HEK293 (cell line): Measurements from ENCODE around the gene UTP14A.

ENCODE experiments used
- CTCF ChIA-PET: fragments of 350-600 bp; formaldehyde crosslinking; extraction: SDS; loops from one replicate; lab custom pipeline; 2021; ENCODE audit warnings: antibody characterized with exemption; lab: Yijun Ruan, JAX
- POLR2A ChIA-PET: fragments of 300-600 bp; formaldehyde crosslinking; extraction: SDS; loops from one replicate; lab custom pipeline; 2020; ENCODE audit warnings: antibody characterized with exemption, inconsistent platforms; lab: Yijun Ruan, JAX
- H3K27ac ChIP-seq: fragments of 200-500 bp; sonication (Bioruptor generic); 2 replicates; pipeline ENCODE4 v1.5.1; 2014; ENCODE audit warnings: low read depth, low read length, control low read depth, inconsistent platforms; ENCODE audit errors: extremely low read depth
- H3K36me3 ChIP-seq, 2 experiments: fragments of 200-500 bp in 1 of 2; sonication (Bioruptor generic) in 1 of 2; 1 replicate in 1 of 2; 2 replicates in 1 of 2; pipeline ENCODE4 v1.5.1; 2014 to 2017; ENCODE audit warnings: inconsistent platforms in 2 of 2, low read length in 2 of 2; ENCODE audit not compliant: control insufficient read depth in 2 of 2, insufficient read depth in 1 of 2
- H3K4me1 ChIP-seq: fragments of 200-500 bp; sonication (Bioruptor generic); 2 replicates; pipeline ENCODE4 v1.5.1; 2014; ENCODE audit warnings: mild to moderate bottlenecking, low read length, inconsistent platforms; ENCODE audit not compliant: control insufficient read depth, insufficient read depth
- H3K4me3 ChIP-seq: 2 replicates; pipeline ENCODE4 v1.5.1; 2011; ENCODE audit warnings: low read depth, mild to moderate bottlenecking, control low read depth, low read length, moderate library complexity
- H3K9me3 ChIP-seq: fragments of 200-500 bp; sonication (Bioruptor generic); 2 replicates; pipeline ENCODE4 v1.5.1; 2014; ENCODE audit warnings: low read depth, low read length, inconsistent platforms; ENCODE audit not compliant: control insufficient read depth, insufficient read depth
- BCL11A ChIP-seq: fragments of 450-650 bp; formaldehyde crosslinking; IDR thresholded peaks from 2 replicates; pipeline ENCODE4 v1.5.1; 2016; ENCODE audit warnings: low read depth, missing biosample characterization, missing genetic modification characterization
- EGR2 ChIP-seq: fragments of 450-650 bp; formaldehyde crosslinking; IDR thresholded peaks from 2 replicates; pipeline ENCODE4 v1.5.1; 2016; ENCODE audit warnings: low read depth, missing biosample characterization, missing genetic modification characterization
- GLIS2 ChIP-seq: fragments of 450-650 bp; formaldehyde crosslinking; IDR thresholded peaks from 2 replicates; pipeline ENCODE4 v1.5.1; 2016; ENCODE audit warnings: missing biosample characterization, missing genetic modification characterization
- KLF16 ChIP-seq: fragments of 450-650 bp; formaldehyde crosslinking; IDR thresholded peaks from 2 replicates; pipeline ENCODE4 v1.5.1; 2017; ENCODE audit warnings: missing biosample characterization, missing genetic modification characterization
- MZF1 ChIP-seq: fragments of 450-650 bp; formaldehyde crosslinking; IDR thresholded peaks from 2 replicates; pipeline ENCODE4 v1.5.1; 2017; ENCODE audit warnings: missing biosample characterization, missing genetic modification characterization, borderline replicate concordance
- RBAK ChIP-seq: fragments of 450-650 bp; formaldehyde crosslinking; IDR thresholded peaks from 2 replicates; pipeline ENCODE4 v1.5.1; 2016; ENCODE audit warnings: missing biosample characterization, missing genetic modification characterization
- SP2 ChIP-seq: fragments of 450-650 bp; formaldehyde crosslinking; IDR thresholded peaks from 2 replicates; pipeline ENCODE4 v1.5.1; 2016; ENCODE audit warnings: missing biosample characterization, missing genetic modification characterization
- ZBTB48 ChIP-seq: fragments of 450-650 bp; formaldehyde crosslinking; IDR thresholded peaks from 2 replicates; pipeline ENCODE4 v1.5.1; 2016; ENCODE audit warnings: missing biosample characterization, missing genetic modification characterization
- ZFHX2 ChIP-seq: fragments of 450-650 bp; formaldehyde crosslinking; conservative IDR thresholded peaks from 2 replicates; pipeline ENCODE4 v1.5.1; 2016; ENCODE audit warnings: missing biosample characterization, missing genetic modification characterization
- ZNF133 ChIP-seq: fragments of 450-650 bp; formaldehyde crosslinking; IDR thresholded peaks from 2 replicates; pipeline ENCODE4 v1.5.1; 2016; ENCODE audit warnings: missing biosample characterization, missing genetic modification characterization
- ZNF157 ChIP-seq: fragments of 450-650 bp; formaldehyde crosslinking; IDR thresholded peaks from 2 replicates; pipeline ENCODE4 v1.5.1; 2016; ENCODE audit warnings: missing biosample characterization, missing genetic modification characterization
- ZNF366 ChIP-seq: fragments of 450-650 bp; formaldehyde crosslinking; conservative IDR thresholded peaks from 2 replicates; pipeline ENCODE4 v1.5.1; 2016; ENCODE audit warnings: missing biosample characterization, missing genetic modification characterization
- ZNF558 ChIP-seq: fragments of 450-650 bp; formaldehyde crosslinking; IDR thresholded peaks from 2 replicates; pipeline ENCODE4 v1.5.1; 2016; ENCODE audit warnings: missing biosample characterization, missing genetic modification characterization
- ZNF777 ChIP-seq: fragments of 450-650 bp; formaldehyde crosslinking; IDR thresholded peaks from 2 replicates; pipeline ENCODE4 v1.5.1; 2017; ENCODE audit warnings: missing biosample characterization, missing genetic modification characterization, borderline replicate concordance
- ZXDB ChIP-seq: fragments of 450-650 bp; formaldehyde crosslinking; IDR thresholded peaks from 2 replicates; pipeline ENCODE4 v1.5.1; 2016; ENCODE audit warnings: missing biosample characterization, missing genetic modification characterization
- TF ChIP-seq, protein P1 (sequence below): fragments of 450-650 bp; formaldehyde crosslinking; IDR thresholded peaks from 2 replicates; pipeline ENCODE4 v1.5.1; 2016; ENCODE audit warnings: missing biosample characterization, missing genetic modification characterization
- TF ChIP-seq, protein P2 (sequence below): fragments of 450-650 bp; formaldehyde crosslinking; IDR thresholded peaks from 2 replicates; pipeline ENCODE4 v1.5.1; 2016; ENCODE audit warnings: missing biosample characterization, missing genetic modification characterization
- TF ChIP-seq, protein P3 (sequence below): fragments of 450-650 bp; formaldehyde crosslinking; conservative IDR thresholded peaks from 2 replicates; pipeline ENCODE4 v1.5.1; 2016; ENCODE audit warnings: low read depth, missing biosample characterization, missing genetic modification characterization
- TF ChIP-seq, protein P4 (sequence below): fragments of 450-650 bp; formaldehyde crosslinking; IDR thresholded peaks from 2 replicates; pipeline ENCODE4 v1.5.1; 2016; ENCODE audit warnings: missing biosample characterization, missing genetic modification characterization
- TF ChIP-seq, protein P5 (sequence below): fragments of 450-650 bp; formaldehyde crosslinking; IDR thresholded peaks from 2 replicates; pipeline ENCODE4 v1.5.1; 2016; ENCODE audit warnings: missing biosample characterization, missing genetic modification characterization
- TF ChIP-seq, protein P6 (sequence below): fragments of 450-650 bp; formaldehyde crosslinking; optimal IDR thresholded peaks from 2 replicates; pipeline ENCODE3; 2016; ENCODE audit warnings: missing biosample characterization, mild to moderate bottlenecking, missing genetic modification characterization
- TF ChIP-seq, protein P7 (sequence below): fragments of 450-650 bp; formaldehyde crosslinking; IDR thresholded peaks from 2 replicates; pipeline ENCODE4 v1.5.1; 2017; ENCODE audit warnings: missing biosample characterization, missing genetic modification characterization

The UTP14A gene

DNA sequence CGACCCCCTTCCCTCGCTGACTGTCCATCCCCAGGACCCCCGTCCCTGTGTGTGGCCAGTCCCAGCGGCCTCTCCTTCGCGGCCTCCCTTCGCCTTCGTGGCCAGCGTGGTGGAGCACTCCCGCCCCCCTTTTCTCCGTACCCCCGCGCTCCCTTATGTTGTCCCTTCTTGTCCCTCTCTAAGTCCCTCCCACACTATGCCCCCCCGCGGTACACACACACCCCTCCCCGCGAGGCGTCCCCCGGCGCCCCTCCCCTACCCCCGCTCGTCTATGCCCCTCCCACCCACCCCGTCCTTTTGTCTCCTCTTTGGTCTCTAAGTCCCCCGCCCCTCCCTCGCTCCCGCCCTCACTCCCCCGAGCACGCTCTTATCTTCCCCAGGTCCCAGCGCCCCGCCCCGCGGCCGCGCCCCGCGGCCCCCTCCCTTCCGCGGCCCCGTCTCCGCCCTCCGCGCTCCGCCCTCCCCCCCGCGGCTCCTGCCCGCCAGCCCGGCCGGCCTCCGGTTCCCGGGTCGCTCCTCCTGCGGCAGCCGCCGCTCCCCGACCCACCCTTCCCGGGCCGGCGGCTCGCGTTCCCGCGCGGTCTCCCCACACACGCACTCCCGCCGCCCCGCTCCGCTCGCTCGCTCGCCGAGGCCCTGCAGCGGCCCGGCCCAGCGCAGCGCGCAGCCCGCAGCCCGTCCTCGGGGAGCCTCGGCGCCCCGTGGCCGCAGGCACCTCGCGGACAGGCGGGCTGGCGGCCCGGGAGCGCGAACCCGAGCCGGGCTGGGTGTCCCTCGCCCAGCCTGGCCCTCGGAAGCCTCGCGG is 26.3 kb downstream of the UTP14A start:
- ChIA-PET CTCF (interaction anchor here (1.3 to 1.7 kb wide), 2 partner anchors 88 to 96 kb away, joined by 8 read pairs; no protein-coding TSS in a partner anchor), POLR2A (interaction anchor here (0.6 to 1.7 kb wide), 3 partner anchors 26 to 51 kb away, joined by 3 to 9 read pairs (median 7); partner anchors contain the start of gene UTP14A)
- Histone ChIP-seq H3K4me3 (peak overlapping the region; percentile 50), H3K4me1 (no peaks in the 10 kb centered on the region; the same call in 1 of the 2 replicates), H3K36me3 (peaks cover 6 to 24% of the 10 kb centered on the region in 2 experiments; a peak in 2 of 3 replicates), H3K27ac (peak overlapping the region; percentile 85), H3K9me3 (no peaks in the 10 kb centered on the region)
- TF ChIP-seq BCL11A (tag by site-specific recombination) (0 out of 2 replicates have a peak, but pooled peaks have one; percentile 1), ZFHX2 (tag by site-specific recombination) (peak; percentile 66), MZF1 (tag by site-specific recombination) (0 out of 2 replicates have a peak, but pooled peaks have one; percentile 9), ZNF777 (tag by site-specific recombination) (peak; percentile 68; the same call in 1 of the 2 replicates), ZNF366 (tag by site-specific recombination) (peak; percentile 30; the same call in 1 of the 2 replicates), ZNF157 (tag by site-specific recombination) (no peak), ZXDB (tag by site-specific recombination) (0 out of 2 replicates have a peak, but pooled peaks have one; percentile 20), ZNF133 (tag by site-specific recombination) (peak; percentile 85), GLIS2 (peak; percentile 60; the same call in 1 of the 2 replicates), SP2 (tag by site-specific recombination) (peak; percentile 20; the same call in 1 of the 2 replicates), ZNF558 (tag by site-specific recombination) (no peak), ZBTB48 (tag by site-specific recombination) (peak; percentile 85; the same call in 1 of the 2 replicates), RBAK (no peak), KLF16 (tag by site-specific recombination) (no peak), EGR2 (tag by site-specific recombination) (peak; percentile 58; the same call in 1 of the 2 replicates)
- TF ChIP-seq, protein P1, sequence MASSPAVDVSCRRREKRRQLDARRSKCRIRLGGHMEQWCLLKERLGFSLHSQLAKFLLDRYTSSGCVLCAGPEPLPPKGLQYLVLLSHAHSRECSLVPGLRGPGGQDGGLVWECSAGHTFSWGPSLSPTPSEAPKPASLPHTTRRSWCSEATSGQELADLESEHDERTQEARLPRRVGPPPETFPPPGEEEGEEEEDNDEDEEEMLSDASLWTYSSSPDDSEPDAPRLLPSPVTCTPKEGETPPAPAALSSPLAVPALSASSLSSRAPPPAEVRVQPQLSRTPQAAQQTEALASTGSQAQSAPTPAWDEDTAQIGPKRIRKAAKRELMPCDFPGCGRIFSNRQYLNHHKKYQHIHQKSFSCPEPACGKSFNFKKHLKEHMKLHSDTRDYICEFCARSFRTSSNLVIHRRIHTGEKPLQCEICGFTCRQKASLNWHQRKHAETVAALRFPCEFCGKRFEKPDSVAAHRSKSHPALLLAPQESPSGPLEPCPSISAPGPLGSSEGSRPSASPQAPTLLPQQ (tag by site-specific recombination), result 0 out of 2 replicates have a peak, but pooled peaks have one; percentile 6
- TF ChIP-seq, protein P2, sequence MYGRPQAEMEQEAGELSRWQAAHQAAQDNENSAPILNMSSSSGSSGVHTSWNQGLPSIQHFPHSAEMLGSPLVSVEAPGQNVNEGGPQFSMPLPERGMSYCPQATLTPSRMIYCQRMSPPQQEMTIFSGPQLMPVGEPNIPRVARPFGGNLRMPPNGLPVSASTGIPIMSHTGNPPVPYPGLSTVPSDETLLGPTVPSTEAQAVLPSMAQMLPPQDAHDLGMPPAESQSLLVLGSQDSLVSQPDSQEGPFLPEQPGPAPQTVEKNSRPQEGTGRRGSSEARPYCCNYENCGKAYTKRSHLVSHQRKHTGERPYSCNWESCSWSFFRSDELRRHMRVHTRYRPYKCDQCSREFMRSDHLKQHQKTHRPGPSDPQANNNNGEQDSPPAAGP (tag by site-specific recombination), result 0 out of 2 replicates have a peak, but pooled peaks have one; percentile 12
- TF ChIP-seq, protein P3, sequence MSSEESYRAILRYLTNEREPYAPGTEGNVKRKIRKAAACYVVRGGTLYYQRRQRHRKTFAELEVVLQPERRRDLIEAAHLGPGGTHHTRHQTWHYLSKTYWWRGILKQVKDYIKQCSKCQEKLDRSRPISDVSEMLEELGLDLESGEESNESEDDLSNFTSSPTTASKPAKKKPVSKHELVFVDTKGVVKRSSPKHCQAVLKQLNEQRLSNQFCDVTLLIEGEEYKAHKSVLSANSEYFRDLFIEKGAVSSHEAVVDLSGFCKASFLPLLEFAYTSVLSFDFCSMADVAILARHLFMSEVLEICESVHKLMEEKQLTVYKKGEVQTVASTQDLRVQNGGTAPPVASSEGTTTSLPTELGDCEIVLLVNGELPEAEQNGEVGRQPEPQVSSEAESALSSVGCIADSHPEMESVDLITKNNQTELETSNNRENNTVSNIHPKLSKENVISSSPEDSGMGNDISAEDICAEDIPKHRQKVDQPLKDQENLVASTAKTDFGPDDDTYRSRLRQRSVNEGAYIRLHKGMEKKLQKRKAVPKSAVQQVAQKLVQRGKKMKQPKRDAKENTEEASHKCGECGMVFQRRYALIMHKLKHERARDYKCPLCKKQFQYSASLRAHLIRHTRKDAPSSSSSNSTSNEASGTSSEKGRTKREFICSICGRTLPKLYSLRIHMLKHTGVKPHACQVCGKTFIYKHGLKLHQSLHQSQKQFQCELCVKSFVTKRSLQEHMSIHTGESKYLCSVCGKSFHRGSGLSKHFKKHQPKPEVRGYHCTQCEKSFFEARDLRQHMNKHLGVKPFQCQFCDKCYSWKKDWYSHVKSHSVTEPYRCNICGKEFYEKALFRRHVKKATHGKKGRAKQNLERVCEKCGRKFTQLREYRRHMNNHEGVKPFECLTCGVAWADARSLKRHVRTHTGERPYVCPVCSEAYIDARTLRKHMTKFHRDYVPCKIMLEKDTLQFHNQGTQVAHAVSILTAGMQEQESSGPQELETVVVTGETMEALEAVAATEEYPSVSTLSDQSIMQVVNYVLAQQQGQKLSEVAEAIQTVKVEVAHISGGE (tag by site-specific recombination), result 0 out of 2 replicates have a peak, but pooled peaks have one; percentile 6
- TF ChIP-seq, protein P4, sequence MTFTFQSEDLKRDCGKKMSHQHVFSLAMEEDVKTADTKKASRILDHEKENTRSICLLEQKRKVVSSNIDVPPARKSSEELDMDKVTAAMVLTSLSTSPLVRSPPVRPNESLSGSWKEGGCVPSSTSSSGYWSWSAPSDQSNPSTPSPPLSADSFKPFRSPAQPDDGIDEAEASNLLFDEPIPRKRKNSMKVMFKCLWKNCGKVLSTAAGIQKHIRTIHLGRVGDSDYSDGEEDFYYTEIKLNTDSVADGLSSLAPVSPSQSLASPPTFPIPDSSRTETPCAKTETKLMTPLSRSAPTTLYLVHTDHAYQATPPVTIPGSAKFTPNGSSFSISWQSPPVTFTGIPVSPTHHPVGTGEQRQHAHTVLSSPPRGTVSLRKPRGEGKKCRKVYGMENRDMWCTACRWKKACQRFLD, result no peak
- TF ChIP-seq, protein P5, sequence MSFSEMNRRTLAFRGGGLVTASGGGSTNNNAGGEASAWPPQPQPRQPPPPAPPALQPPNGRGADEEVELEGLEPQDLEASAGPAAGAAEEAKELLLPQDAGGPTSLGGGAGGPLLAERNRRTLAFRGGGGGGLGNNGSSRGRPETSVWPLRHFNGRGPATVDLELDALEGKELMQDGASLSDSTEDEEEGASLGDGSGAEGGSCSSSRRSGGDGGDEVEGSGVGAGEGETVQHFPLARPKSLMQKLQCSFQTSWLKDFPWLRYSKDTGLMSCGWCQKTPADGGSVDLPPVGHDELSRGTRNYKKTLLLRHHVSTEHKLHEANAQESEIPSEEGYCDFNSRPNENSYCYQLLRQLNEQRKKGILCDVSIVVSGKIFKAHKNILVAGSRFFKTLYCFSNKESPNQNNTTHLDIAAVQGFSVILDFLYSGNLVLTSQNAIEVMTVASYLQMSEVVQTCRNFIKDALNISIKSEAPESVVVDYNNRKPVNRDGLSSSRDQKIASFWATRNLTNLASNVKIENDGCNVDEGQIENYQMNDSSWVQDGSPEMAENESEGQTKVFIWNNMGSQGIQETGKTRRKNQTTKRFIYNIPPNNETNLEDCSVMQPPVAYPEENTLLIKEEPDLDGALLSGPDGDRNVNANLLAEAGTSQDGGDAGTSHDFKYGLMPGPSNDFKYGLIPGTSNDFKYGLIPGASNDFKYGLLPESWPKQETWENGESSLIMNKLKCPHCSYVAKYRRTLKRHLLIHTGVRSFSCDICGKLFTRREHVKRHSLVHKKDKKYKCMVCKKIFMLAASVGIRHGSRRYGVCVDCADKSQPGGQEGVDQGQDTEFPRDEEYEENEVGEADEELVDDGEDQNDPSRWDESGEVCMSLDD (tag by site-specific recombination), result peak; percentile 29
- TF ChIP-seq, protein P6, sequence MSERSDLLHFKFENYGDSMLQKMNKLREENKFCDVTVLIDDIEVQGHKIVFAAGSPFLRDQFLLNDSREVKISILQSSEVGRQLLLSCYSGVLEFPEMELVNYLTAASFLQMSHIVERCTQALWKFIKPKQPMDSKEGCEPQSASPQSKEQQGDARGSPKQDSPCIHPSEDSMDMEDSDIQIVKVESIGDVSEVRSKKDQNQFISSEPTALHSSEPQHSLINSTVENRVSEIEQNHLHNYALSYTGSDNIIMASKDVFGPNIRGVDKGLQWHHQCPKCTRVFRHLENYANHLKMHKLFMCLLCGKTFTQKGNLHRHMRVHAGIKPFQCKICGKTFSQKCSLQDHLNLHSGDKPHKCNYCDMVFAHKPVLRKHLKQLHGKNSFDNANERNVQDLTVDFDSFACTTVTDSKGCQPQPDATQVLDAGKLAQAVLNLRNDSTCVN (tag by site-specific recombination), result peak; percentile 18
- TF ChIP-seq, protein P7, sequence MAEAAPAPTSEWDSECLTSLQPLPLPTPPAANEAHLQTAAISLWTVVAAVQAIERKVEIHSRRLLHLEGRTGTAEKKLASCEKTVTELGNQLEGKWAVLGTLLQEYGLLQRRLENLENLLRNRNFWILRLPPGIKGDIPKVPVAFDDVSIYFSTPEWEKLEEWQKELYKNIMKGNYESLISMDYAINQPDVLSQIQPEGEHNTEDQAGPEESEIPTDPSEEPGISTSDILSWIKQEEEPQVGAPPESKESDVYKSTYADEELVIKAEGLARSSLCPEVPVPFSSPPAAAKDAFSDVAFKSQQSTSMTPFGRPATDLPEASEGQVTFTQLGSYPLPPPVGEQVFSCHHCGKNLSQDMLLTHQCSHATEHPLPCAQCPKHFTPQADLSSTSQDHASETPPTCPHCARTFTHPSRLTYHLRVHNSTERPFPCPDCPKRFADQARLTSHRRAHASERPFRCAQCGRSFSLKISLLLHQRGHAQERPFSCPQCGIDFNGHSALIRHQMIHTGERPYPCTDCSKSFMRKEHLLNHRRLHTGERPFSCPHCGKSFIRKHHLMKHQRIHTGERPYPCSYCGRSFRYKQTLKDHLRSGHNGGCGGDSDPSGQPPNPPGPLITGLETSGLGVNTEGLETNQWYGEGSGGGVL (tag by site-specific recombination), result peak; percentile 92
